Measurements from ENCODE around the gene P2RY2.

- TF ChIP-seq SIN3A (IDR thresholded peaks at IDR 0.05; ENCODE audit: borderline replicate concordance, low read depth, low read length) (no peak), USF1 (IDR thresholded peaks at IDR 0.05; ENCODE audit: borderline replicate concordance, low read depth) (no peak)
- TF ChIP-seq, protein P1, sequence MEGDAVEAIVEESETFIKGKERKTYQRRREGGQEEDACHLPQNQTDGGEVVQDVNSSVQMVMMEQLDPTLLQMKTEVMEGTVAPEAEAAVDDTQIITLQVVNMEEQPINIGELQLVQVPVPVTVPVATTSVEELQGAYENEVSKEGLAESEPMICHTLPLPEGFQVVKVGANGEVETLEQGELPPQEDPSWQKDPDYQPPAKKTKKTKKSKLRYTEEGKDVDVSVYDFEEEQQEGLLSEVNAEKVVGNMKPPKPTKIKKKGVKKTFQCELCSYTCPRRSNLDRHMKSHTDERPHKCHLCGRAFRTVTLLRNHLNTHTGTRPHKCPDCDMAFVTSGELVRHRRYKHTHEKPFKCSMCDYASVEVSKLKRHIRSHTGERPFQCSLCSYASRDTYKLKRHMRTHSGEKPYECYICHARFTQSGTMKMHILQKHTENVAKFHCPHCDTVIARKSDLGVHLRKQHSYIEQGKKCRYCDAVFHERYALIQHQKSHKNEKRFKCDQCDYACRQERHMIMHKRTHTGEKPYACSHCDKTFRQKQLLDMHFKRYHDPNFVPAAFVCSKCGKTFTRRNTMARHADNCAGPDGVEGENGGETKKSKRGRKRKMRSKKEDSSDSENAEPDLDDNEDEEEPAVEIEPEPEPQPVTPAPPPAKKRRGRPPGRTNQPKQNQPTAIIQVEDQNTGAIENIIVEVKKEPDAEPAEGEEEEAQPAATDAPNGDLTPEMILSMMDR (IDR thresholded peaks at IDR 0.05), result no peak
Observed at GRCh38 chr11:73221996-73222395, 3.9 kb downstream of the P2RY2 start.
